GM19035 (cell line): ENCODE data around the gene DNAJC18.
"Not testable (repeated sequence)": the region's sequence is repeated elsewhere in the genome, so short reads cannot be mapped to it uniquely, and the experiment has no call there.

Experiments used
- ATAC-seq: cut with Tn5 transposase; IDR thresholded peaks from one replicate; pipeline ENCODE4 v1.9.1; 2021; ENCODE audit not compliant: unreplicated experiment

Gene DNAJC18

GRCh38 chr5:139461698-139462097, 22.4 kb upstream of the DNAJC18 start:
- ATAC-seq: no peak

GRCh38 chr5:139461176-139461575, 21.9 kb upstream of the DNAJC18 start:
- no peak for ATAC-seq

DNA sequence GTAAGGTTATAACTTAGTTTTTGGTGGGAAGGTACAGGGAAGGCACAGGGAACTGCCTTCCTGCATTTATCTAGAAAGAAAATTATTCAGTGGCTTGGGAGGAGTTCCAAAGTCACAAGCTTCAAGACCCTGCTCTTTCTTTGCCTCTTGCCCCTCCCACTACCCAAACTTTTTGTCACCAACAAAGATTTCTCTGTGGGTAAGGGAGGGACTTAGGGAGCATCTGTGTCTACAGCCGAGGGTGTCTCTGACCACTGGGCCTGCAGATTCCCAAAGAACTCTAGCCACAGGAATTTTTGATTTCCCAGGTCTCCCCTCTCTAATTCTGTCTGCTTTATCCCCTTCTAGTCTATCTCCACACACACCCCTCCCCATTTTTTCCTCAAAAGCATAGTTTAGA, 21.1 kb upstream of the DNAJC18 start:
- no peak for ATAC-seq

GRCh38 chr5:139459451-139459934, 20.2 kb upstream of the DNAJC18 start:
- peak; percentile 37 for ATAC-seq

DNA sequence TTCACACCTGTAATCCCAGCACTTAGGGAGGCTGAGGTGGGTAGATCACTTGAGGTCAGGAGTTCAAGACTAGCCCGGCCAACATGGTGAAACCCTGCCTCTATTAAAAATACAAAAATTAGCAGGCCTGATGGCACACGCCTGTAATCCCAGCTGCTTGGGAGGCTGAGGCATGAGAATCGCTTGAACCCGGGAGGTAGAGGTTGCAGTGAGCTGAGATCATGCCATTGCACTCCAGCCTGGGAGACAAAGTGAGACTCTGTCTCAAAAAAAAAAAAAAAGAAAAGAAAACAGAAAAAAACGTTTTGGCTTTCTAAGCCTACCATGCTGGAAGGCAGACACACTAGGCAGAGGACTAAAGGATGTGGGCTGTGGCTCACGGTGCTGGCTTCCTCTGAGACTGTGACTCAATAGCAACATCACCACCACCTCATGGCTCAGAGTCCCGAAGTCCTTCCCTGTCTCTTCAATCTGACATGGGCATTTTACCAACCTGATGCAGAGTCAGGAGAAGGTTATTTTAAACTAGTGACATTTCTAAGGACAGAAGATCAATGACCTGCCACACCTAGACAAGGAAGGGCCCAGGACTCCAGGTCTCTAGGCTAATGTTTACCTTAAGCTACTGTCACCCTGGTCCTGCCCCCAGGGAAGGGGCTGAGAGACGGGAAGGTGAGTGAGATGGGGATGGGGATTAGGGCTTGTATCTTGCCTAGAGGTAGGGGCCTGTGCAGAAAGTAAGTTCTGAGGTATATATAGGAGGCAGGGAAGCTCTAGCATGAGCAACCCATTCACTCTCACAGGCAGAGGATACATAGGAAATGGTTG, 19.5 kb upstream of the DNAJC18 start:
- ATAC-seq: peak; percentile 65

- ATAC-seq: peak; percentile 33
These were observed 18.5 kb upstream of the DNAJC18 start for GRCh38 chr5:139457653-139458306.

DNA sequence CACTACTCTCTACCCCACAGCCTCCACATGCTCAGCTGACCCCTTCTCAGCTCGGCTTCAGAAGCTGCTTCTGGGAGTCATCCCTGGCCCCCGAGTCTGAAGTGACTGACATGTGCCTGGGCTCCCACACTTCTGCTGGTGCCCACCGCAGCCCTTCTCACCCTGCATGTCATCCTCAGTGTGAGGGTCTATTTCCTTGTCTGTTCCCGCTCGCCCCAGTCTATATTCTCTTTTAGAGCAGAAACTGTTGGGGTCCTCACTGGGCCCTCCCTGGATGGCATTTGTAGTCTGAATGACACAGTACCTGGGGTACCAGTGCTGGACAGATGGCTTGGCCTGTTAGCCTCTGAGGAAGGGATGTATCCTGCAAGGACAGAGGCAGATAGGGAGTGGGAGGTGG, 17.9 kb upstream of the DNAJC18 start:
- no peak for ATAC-seq

DNA sequence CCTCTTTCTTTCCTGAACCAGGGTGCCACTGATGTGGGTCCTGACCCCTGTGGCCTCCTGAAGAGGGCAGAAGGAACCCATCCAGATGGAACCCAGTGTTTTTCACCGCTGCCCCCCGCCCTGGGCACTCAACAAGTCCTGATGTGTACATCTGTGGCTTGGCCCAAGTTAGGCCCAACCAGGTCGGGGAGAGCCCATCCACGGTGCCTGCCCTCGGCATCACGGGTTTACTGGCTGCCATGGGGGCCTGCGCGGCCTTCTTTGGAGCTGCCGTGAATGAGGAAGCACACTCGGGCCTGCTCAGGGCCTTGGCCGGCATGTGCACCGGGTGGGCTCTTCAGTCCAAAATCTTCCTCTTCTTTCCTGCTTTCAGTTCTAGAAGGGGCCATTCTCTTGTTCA, 17.5 kb upstream of the DNAJC18 start:
- ATAC-seq: no peak

- ATAC-seq: no peak
These were observed 15.4 kb upstream of the DNAJC18 start for GRCh38 chr5:139454568-139455290.

DNA sequence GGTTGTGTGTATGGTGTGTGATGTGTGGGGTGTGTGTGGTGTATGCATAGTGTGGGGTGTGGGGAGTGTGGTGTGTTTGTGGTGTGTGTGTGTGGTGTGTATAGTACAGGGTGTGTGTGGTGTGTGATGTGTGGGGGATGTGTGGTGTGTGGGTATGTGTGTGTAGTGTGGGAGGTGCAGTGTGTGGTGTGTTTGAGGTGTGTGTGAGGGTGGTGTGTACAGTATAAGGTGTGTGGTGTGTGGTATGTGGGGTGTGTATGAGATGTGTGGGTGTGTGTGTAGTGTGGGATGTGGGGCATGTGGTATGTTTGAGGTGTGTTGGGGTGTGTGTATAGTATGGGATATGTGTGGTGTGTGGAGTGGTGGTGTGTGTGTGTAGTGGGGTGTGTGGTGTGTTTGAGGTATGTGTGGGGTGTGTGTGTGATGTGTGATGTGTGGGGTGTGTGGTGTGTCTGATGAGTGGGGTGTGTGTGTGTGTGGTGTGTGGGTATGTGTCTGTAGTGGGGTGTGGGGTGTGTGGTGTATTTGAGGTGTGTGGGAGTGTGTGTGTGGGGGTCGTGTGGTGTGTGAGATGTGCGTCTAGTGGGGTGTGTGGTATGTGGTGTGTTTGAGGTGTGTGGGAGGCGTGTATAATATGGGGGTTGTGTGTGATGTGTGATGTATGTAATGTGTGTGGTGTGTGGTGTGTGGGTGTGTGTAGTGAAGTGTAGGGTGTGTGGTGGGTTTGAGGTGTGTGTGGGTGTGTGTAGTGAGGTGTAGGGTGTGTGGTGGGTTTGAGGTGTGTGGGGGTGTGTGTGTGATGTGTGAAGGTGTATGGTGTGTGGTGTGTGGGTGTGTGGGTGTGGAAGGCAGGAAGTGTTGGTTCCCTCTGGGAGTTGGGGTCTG, 14.6 kb upstream of the DNAJC18 start:
- no peak for ATAC-seq

- no peak for ATAC-seq
These were observed 12.7 kb upstream of the DNAJC18 start for GRCh38 chr5:139451878-139452660.

DNA sequence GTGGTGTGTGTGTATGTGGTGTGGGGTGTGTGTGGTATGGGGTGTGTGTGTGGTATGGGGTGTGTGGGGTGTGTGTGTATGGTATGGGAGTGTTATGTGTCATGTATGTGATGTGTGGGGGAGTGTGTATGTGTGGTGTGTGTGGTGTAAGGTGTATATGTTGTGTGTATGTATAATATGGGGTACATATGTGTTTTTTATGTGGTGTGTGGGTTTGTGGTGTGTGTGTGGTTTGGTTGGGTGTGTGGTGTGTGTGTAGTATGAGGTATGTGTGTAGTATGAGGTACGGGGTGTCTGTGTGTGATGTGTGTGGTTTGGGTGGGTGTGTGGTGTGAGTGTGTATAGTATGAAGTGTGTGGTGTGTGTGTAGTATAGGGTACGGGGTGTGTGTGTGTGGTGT, 11.9 kb upstream of the DNAJC18 start:
- ATAC-seq: no peak

DNA sequence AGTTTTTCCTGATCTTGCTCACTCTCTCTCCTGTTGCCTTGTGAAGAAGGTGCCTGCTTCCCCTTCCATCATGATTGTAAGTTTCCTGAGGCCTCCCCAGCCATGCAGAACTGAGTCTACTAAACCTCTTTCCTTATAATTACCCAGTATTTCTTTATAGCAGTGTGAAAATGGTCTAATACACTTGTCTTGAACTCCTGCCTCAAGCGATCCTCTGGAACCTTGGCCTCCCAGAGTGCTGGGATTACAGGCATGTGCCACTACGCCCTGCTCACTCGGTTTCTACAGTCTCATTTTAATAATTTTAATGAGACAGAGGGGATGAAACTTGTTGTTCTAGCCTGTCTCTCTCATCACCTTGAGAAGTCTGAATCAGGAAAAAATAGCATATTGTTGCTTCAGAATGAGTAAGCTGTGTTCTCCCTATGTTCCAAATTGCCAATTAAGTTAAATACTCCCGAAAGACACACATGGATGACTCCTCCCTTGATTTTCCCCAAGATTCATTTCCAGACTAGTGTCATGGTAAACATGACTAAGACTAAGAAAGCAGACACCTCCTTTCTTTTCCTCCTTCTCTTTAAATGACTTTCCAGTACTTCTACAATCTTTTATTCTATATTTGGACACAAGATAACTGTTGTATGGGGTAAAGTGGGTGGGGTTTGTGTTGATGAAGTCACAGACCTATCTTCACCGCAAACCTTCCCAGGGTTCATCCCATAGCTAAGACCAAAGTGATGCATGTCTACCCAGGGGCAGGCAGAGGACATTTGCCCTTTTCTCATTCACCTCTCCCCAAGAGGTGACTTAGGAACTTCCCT, 7.8 kb upstream of the DNAJC18 start:
- ATAC-seq: peak; percentile 60

- no peak for ATAC-seq
These were observed 6.2 kb upstream of the DNAJC18 start for GRCh38 chr5:139445325-139446170.

- ATAC-seq: no peak
These were observed 4.6 kb upstream of the DNAJC18 start for GRCh38 chr5:139443831-139444453.

- ATAC-seq: not testable (repeated sequence)
These were observed 1.1 kb upstream of the DNAJC18 start for GRCh38 chr5:139440416-139440815.

- ATAC-seq: no peak
These were observed 665 bp downstream of the DNAJC18 start for GRCh38 chr5:139438707-139439012.

DNA sequence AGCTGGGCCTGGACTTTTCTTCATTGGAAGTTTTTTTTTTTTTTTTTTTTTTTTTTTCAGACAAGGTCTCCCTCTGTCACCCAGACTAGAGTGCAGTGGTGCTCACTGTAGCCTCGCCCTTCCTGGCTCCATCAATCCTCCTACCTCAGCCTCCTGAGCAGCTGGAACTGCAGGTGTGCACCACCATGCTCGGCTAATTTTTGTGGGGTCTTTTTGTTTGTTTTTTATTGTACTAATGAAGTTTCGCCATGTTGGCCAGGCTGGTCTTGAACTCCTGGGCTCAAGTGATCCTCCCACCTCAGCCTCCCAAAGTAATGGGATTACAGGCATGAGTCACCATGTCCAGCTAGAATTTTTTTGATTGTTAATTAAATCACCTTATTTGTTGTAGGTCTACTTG, 3.6 kb downstream of the DNAJC18 start:
- ATAC-seq: no peak
